Activated CD8-positive, alpha-beta memory T cell treated with anti-CD3 and anti-CD28 coated beads, Interleukin-2, amount 50 U/mL, for 1 hour (primary cell): ENCODE measurements around the gene PLIN3.
"Not testable (repeated sequence)": the region's sequence is repeated elsewhere in the genome, so short reads cannot be mapped to it uniquely, and the experiment has no call there.

Experiments
- DNase-seq: peaks from one replicate; pipeline ENCODE4 v3.0.0-alpha.2; 2020; ENCODE audit errors: extremely low read depth

Gene PLIN3

GRCh38 chr19:4847190-4847973 lies 20.1 kb downstream of the PLIN3 start:
- DNase-seq, result no peak

- DNase-seq, result not testable (repeated sequence)
These were observed 21.5 kb downstream of the PLIN3 start for GRCh38 chr19:4845975-4846374.

- no peak for DNase-seq
These were observed 22.9 kb downstream of the PLIN3 start for GRCh38 chr19:4844348-4845179.

GRCh38 chr19:4843647-4843965 lies 23.9 kb downstream of the PLIN3 start:
- DNase-seq, result no peak

- no peak for DNase-seq
These were observed 28.3 kb downstream of the PLIN3 start for GRCh38 chr19:4839192-4839591.

- DNase-seq, result no peak
These were observed 34.7 kb downstream of the PLIN3 start for GRCh38 chr19:4832776-4833175.

- not testable (repeated sequence) for DNase-seq
These were observed 35.5 kb downstream of the PLIN3 start for GRCh38 chr19:4831979-4832340.

GRCh38 chr19:4831304-4831978 lies 36.0 kb downstream of the PLIN3 start, which contains the start of gene TICAM1:
TSS of gene TICAM1 (minus strand) at chr19:4831712. CDS start at chr19:4818377, 13,335 bp downstream.
- DNase-seq, result peak; percentile 19

GRCh38 chr19:4830768-4831265 lies 36.6 kb downstream of the PLIN3 start:
- DNase-seq, result no peak

- no peak for DNase-seq
These were observed 37.1 kb downstream of the PLIN3 start for GRCh38 chr19:4830332-4830731.

GRCh38 chr19:4829001-4829712 lies 38.3 kb downstream of the PLIN3 start:
- DNase-seq, result no peak

- no peak for DNase-seq
These were observed 43.9 kb downstream of the PLIN3 start for GRCh38 chr19:4823577-4823976.

GRCh38 chr19:4822354-4822753 lies 45.1 kb downstream of the PLIN3 start:
- not testable (repeated sequence) for DNase-seq

- DNase-seq, result no peak
These were observed 46.2 kb downstream of the PLIN3 start for GRCh38 chr19:4821265-4821664.

GRCh38 chr19:4817467-4818277 lies 49.8 kb downstream of the PLIN3 start:
- DNase-seq, result no peak

- DNase-seq, result no peak
These were observed 50.6 kb downstream of the PLIN3 start for GRCh38 chr19:4816950-4817278.

- DNase-seq, result no peak
These were observed 51.1 kb downstream of the PLIN3 start for GRCh38 chr19:4816202-4816949.

- DNase-seq, result peak; percentile 57
These were observed 51.9 kb downstream of the PLIN3 start for GRCh38 chr19:4815426-4816201.

- DNase-seq, result no peak
These were observed 52.6 kb downstream of the PLIN3 start for GRCh38 chr19:4814625-4815425.
